ENCODE measurements around the gene FAM78B.

The FAM78B gene, protein sequence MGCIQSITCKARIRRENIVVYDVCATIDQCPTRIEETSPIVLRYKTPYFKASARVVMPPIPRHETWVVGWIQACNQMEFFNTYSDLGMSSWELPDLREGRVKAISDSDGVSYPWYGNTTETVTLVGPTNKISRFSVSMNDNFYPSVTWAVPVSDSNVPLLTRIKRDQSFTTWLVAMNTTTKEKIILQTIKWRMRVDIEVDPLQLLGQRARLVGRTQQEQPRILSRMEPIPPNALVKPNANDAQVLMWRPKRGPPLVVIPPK
- 0.81 to 0.94 reads per million in 2 donors for total RNA-seq

GRCh38 chr1:166166698-166167571 lies at the start of gene FAM78B:
FAM78B (minus strand) TSS chr1:166167001; CDS start chr1:166166248, 753 bp downstream.
- peak in 4 of 5 experiments; percentile 19 to 89 (median 44) for DNase-seq

DNA sequence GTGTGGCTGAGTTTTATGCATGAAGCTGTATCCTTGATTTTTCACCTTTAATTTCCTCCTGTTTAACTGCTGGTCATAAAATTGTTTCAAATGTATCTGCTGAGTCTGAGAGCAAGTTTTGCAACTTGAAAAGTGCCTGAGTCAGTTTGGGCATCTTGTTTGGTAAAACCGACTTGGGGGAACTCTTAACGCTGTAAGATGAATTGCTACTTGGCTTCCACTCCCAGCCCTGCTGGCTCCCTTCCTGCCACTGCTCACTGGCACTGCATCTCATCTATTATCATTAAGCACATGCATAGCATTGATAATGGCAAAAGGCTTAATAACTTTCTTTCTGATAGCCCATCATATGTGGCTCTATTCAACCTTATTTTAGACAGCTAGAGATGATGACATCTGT lies 35.7 kb upstream of the FAM78B start:
- DNase-seq = no peak

DNA sequence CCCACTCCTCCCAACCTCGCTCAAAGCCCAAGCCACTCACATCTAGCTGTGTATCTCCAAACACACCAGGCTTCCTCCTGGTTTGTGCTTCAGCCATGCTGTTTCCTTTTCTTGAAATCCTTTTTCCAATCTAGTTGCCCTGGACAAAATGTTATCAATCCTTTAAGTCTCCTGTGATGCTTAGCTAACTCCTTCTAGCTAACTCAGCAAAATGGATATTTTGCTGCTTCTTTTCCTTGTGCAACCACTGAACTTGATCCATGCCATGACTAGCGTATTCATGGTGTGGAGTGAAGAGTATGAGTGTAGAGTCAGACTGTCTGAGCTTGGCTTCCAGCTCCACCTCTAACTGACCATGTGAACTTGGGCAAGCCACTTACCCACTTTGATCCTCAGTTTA lies 33.9 kb upstream of the FAM78B start:
- no peak for DNase-seq

DNA sequence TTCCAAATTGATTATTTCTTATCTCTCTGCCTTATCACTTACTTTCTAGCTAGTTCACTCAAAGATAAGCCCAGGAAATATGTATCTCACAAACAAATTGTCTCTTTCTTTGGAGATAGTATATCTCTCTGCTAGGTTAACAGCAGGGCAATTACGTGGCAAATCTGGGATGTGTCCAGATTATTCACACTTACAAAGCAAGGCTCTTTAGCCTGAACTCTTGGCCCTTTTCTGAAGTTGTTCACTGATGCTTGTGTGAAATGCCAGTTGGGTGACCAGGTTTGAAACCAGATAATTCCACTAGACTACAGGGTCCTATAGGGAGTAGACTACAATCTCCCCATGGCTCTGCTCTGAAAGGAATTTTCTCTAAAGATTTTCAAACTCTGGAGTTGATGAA lies 30.8 kb upstream of the FAM78B start:
- DNase-seq = no peak

- DNase-seq = no peak
These were observed 30.3 kb upstream of the FAM78B start for GRCh38 chr1:166197141-166197540.

- no peak for DNase-seq
These were observed 26.4 kb upstream of the FAM78B start for GRCh38 chr1:166193057-166193698.

DNA sequence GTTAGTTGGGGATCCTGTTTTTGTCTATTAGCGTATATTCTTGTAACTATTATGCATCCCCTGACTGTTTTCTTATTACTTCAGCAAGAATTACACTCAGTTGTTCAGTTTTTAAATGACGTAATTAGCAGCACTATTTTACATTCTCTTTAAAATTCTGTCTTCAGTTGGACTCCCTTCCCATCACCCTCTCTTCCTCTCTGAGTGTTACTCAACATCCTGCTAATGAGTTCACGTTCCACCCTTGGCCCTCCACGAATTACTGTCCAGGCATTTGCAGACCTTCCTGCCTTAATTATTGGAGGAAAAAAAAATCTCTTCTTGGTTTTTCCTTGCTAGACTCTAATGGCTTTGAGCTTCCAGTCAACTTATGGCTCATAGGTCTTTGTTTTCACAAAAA lies 23.6 kb upstream of the FAM78B start:
- no peak for DNase-seq

DNA sequence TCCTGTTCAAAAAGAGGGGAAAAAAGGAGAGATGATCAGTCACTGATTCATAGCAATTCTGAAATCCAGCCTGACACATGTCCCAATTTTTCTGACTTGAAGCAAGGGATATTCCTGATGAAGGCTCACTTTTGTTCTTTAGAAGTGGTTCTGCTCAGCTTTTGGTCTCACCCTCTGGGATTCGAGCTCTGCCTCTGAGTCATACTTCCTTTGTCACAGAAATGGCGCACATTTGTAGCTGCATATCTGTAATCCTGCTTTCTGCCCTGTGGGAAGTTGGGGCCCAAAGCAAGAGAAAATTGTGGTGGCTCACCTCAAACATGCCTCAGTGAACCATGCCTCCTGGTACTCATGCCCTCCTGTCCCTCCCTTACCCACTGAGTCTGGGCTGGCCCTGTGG lies 22.3 kb upstream of the FAM78B start:
- DNase-seq = no peak

DNA sequence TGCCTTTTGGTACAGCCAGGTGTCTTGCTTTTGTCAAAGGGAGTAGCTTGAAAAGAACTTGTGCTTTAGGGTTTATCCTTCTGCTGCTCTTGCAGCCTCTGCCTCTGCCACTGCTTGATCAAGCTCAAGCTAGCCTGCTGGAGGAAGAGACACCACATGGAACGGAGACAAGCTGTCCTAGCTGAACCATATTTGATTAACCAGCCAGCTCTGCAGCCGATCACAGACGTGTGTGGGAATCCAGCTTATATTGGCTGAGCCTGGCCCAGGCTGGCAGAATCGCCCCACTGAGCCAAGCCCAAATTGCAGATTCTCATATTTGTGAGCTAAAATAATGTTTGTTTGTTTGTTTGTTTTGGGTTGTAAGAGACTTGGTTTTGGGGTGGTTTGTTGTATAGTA lies 18.7 kb upstream of the FAM78B start:
- no peak for DNase-seq

- no peak for DNase-seq
These were observed 18.1 kb upstream of the FAM78B start for GRCh38 chr1:166184897-166185296.

- DNase-seq = no peak
These were observed 17.2 kb upstream of the FAM78B start for GRCh38 chr1:166184012-166184411.

GRCh38 chr1:166182281-166182680 lies 15.5 kb upstream of the FAM78B start:
- DNase-seq = no peak

DNA sequence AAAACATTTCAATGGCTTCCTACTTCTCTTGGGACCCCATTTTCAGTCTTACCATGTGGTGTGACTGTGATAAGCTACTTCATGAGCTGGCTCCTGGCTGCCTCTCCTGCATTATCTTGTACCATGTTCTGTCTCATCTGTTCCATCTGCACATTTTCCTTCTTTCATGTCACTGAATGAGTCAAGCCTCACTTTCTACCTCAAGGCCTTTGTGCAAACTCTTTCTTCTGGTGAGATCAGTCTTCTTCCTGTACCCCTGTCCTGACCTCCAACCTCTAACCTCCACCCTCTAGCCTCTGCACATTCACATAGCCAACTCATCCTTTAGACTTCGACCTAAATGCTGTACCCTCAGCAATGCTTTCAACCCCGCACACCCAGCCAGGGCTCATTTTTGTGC lies 9.6 kb upstream of the FAM78B start:
- DNase-seq = no peak

- no peak for DNase-seq
These were observed 8.2 kb upstream of the FAM78B start for GRCh38 chr1:166175032-166175431.

DNA sequence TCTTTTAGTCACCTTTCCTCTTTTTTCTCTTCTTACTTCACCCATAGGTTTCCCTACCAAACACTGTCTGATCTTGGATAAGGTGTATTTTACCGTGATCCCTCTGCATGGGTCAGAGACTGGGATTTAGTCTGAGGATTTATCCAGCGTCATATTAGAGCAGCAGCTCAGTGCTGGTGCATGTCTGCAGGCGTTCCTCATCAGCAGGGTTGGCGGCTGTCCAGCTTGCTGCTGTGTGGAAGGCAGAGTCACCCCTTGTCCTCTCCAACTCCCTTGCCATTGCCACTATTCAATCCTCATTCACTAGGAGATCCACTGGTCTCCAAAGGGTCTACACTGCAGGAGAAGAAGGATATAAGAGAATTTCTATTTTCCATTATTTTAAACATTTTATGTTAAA lies 7.3 kb upstream of the FAM78B start:
- DNase-seq = no peak

- no peak for DNase-seq
These were observed 5.3 kb upstream of the FAM78B start for GRCh38 chr1:166172106-166172505.

GRCh38 chr1:166170726-166171125 lies 3.9 kb upstream of the FAM78B start:
- no peak for DNase-seq

GRCh38 chr1:166170075-166170474 lies 3.3 kb upstream of the FAM78B start:
- no peak for DNase-seq

DNA sequence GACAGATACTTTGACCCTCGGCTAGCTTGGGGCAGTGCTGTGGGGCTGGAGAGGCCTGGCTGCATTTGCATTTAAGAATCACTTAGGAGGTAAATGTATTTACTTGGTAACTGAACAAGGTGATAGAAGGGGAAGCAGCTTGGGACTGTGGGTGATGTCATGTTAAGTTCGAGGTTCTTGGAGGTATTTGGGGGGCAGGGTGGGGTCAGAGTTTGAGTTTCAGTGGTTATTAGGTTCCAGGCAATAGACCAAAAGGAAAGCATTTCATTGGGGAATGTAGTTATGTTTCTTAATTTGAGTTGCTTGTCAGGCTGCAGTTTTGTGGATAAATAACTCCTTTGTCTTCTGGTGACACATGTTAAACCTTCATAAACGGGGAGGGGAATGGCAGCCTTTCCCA lies 2.4 kb upstream of the FAM78B start:
- DNase-seq = no peak

DNA sequence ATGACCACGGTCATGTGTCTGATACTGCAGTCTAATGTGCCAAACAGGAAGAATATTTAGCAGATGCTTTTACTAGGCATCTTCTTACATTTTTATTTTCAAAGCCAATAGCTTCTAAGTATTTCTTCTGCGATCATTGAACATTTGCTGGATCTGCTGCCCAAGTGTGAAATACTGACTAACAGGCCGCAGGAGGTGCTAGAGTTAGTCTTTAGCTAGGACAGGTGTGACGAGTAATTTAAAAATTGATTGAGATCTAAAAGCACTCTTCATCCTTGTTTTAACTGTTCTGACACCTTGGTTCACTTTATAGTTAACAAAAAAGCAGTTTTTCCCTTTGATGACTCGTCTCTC lies 748 bp upstream of the FAM78B start:
- peak in 1 of 5 experiments; percentile 20 for DNase-seq

GRCh38 chr1:166166329-166166697 lies 488 bp downstream of the FAM78B start:
- DNase-seq = no peak

DNA sequence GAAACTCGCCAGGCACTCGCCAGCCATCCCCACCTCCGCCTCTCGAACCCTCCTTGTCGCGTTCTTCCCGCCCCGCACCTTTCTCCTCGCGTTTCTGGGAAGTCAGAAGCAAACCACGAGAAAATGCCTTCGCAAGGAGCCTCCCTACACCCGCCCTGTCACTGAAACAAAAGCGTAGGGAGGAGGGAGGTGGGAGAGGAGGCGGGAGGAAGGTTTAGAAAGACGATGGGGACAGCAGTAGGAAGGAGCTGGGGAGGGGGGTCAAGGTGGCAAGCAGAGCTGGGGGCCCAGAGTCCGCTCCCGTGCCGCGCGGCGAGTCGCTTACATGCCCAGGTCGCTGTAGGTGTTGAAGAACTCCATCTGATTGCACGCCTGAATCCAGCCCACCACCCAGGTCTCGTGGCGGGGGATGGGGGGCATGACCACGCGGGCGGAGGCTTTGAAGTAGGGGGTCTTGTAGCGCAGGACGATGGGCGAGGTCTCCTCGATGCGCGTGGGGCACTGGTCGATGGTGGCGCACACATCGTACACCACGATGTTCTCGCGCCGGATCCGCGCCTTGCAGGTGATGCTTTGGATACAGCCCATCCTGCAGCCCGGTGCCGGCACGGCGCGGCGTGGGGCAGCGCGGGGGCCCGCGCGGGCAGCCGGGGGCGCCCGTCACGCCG lies 1.0 kb downstream of the FAM78B start:
- DNase-seq = peak in 1 of 5 experiments; percentile 21

DNA sequence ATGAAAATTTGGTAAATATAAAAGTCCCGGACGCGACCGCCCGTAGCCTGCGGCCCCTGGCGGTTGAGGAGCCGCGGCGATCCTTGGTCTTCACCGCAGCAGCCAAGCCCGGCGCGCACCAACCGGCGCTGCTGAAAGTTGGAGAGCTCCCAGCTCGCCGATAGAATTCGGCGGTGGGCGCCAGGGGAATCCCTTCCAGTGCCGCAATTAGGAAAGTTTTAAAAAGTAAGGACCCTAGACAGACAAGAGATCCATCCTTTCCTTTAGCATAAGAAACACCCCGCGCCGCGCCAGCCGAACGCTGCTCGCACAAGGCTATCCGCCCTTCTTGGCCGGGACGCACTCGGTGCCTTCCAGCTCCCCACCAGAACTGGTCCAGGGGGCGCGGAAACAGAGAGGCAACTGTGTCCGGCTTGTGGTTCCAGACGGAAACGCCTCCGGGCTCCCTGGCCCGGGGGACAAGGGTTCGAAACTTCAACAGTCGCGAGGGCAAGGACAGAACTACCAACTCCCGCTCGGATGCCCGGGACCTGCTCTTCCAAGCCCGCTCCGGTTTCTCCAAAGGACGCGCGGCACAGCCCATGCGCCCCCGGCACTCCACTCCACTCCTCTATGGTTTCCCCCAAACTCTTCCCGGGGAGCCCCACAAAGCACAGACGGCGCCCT lies 1.7 kb downstream of the FAM78B start:
- DNase-seq = peak in 2 of 5 experiments; percentile 6 to 46

All from T-helper 2 cell (primary cell).